OCI-LY1 (cell line): ENCODE results near the gene TLK1.

Experiments
- H2AFZ ChIP-seq: fragments of 200-600 bp; sonication (generic), shearing (Covaris generic); 2 replicates; pipeline ENCODE4 v1.6.0; 2014; ENCODE audit warnings: antibody characterized with exemption, mild to moderate bottlenecking, low read length
- H3F3A ChIP-seq: fragments of 200-600 bp; sonication (generic), shearing (Covaris generic); 2 replicates; pipeline ENCODE4 v1.6.0; 2014; ENCODE audit warnings: mild to moderate bottlenecking, antibody characterized with exemption, low read length, moderate library complexity; ENCODE audit not compliant: insufficient read depth
- H3K27ac ChIP-seq: fragments of 200-600 bp; sonication (generic); 2 replicates; pipeline ENCODE4 v1.5.1; 2014; ENCODE audit warnings: low read length, mixed run types, mild to moderate bottlenecking, low read depth; ENCODE audit not compliant: poor library complexity, severe bottlenecking
- H3K27me3 ChIP-seq: fragments of 200-600 bp; sonication (generic); 2 replicates; pipeline ENCODE4 v1.6.0; 2014; ENCODE audit warnings: antibody characterized with exemption, mild to moderate bottlenecking, low read length, moderate library complexity; ENCODE audit not compliant: insufficient read depth
- H3K36me3 ChIP-seq: fragments of 200-600 bp; sonication (generic); 2 replicates; pipeline ENCODE4 v1.6.1; 2014; ENCODE audit warnings: mild to moderate bottlenecking, antibody characterized with exemption, low read length, moderate library complexity, mixed read lengths; ENCODE audit not compliant: insufficient read depth
- H3K4me1 ChIP-seq: fragments of 200-600 bp; sonication (generic); 2 replicates; pipeline ENCODE4 v1.5.1; 2014; ENCODE audit warnings: mild to moderate bottlenecking, low read length, moderate library complexity; ENCODE audit not compliant: insufficient read depth, severe bottlenecking
- H3K4me2 ChIP-seq: fragments of 200-600 bp; sonication (generic), shearing (Covaris generic); 2 replicates; pipeline ENCODE4 v1.6.1; 2014; ENCODE audit warnings: low read length
- H3K4me3 ChIP-seq: fragments of 200-600 bp; sonication (generic); 2 replicates; pipeline ENCODE4 v1.5.1; 2014; ENCODE audit warnings: low read length, low read depth, mild to moderate bottlenecking, mixed read lengths; ENCODE audit not compliant: poor library complexity, severe bottlenecking
- H3K79me2 ChIP-seq: fragments of 200-600 bp; shearing (Covaris generic); 2 replicates; pipeline ENCODE4 v1.6.1; 2016; ENCODE audit warnings: mixed run types, low read length, mixed read lengths; ENCODE audit not compliant: insufficient read depth
- H3K9ac ChIP-seq: fragments of 200-600 bp; sonication (generic), shearing (Covaris generic); 2 replicates; pipeline ENCODE4 v1.6.1; 2014; ENCODE audit warnings: mild to moderate bottlenecking, low read length, mixed read lengths
- H3K9me2 ChIP-seq: fragments of 200-600 bp; sonication (generic), shearing (Covaris generic); 2 replicates; pipeline ENCODE4 v1.6.1; 2014; ENCODE audit warnings: low read depth, mild to moderate bottlenecking, low read length, mixed read lengths
- H3K9me3 ChIP-seq: fragments of 200-600 bp; shearing (Covaris generic); 2 replicates; pipeline ENCODE4 v1.6.1; 2014; ENCODE audit warnings: low read length, mixed read lengths
- H4K20me1 ChIP-seq: fragments of 200-600 bp; sonication (generic), shearing (Covaris generic); 2 replicates; pipeline ENCODE4 v1.6.0; 2016; ENCODE audit warnings: mild to moderate bottlenecking, low read length; ENCODE audit not compliant: insufficient read depth
- EZH2 ChIP-seq: fragments of 200-600 bp; sonication (generic), shearing (Covaris generic); IDR thresholded peaks from 2 replicates; pipeline ENCODE4 v1.8.0; 2017; ENCODE audit warnings: borderline replicate concordance, mixed run types, mild to moderate bottlenecking, antibody characterized with exemption, low read length, moderate library complexity, mixed read lengths
- TF ChIP-seq, protein P1 (sequence below): fragments of 200-600 bp; sonication (generic), shearing (Covaris generic); IDR thresholded peaks from 2 replicates; pipeline ENCODE4 v1.5.1; 2017; ENCODE audit warnings: mild to moderate bottlenecking, antibody characterized with exemption, low read length, moderate library complexity, mixed read lengths

The TLK1 gene

DNA sequence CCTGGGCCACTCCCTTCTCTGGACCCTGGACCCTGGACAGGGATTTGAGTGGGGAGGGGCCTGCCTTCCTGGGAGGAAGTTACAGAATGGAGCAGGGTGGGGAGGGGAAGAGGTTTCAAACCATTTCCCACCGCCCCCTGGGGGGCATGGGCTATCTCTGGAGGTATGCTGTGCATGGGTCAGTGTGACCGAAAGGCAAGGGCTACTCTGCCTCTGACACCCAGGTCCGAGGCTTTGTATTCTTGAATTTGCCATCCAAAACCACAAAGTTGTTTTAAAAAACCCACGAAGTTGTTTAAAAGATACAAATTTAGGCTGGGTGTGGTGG lies 184.8 kb downstream of the TLK1 start:
- TF ChIP-seq, protein P1, sequence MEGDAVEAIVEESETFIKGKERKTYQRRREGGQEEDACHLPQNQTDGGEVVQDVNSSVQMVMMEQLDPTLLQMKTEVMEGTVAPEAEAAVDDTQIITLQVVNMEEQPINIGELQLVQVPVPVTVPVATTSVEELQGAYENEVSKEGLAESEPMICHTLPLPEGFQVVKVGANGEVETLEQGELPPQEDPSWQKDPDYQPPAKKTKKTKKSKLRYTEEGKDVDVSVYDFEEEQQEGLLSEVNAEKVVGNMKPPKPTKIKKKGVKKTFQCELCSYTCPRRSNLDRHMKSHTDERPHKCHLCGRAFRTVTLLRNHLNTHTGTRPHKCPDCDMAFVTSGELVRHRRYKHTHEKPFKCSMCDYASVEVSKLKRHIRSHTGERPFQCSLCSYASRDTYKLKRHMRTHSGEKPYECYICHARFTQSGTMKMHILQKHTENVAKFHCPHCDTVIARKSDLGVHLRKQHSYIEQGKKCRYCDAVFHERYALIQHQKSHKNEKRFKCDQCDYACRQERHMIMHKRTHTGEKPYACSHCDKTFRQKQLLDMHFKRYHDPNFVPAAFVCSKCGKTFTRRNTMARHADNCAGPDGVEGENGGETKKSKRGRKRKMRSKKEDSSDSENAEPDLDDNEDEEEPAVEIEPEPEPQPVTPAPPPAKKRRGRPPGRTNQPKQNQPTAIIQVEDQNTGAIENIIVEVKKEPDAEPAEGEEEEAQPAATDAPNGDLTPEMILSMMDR, result no peak
- TF ChIP-seq EZH2, result no peak
- Histone ChIP-seq H3K9me3 (no peaks in the 10 kb centered on the region), H3K79me2 (no peaks in the 10 kb centered on the region), H2AFZ (no peak overlapping the region), H4K20me1 (no peaks in the 10 kb centered on the region), H3K4me3 (no peak overlapping the region), H3K27ac (no peak overlapping the region), H3K4me1 (peaks cover 25% of the 10 kb centered on the region), H3F3A (0 out of 2 replicates have a peak, but pooled peaks cover 3% of the 10 kb centered on the region), H3K36me3 (no peaks in the 10 kb centered on the region), H3K4me2 (no peak overlapping the region), H3K27me3 (no peaks in the 10 kb centered on the region), H3K9me2 (no peaks in the 10 kb centered on the region), H3K9ac (no peak overlapping the region)

DNA sequence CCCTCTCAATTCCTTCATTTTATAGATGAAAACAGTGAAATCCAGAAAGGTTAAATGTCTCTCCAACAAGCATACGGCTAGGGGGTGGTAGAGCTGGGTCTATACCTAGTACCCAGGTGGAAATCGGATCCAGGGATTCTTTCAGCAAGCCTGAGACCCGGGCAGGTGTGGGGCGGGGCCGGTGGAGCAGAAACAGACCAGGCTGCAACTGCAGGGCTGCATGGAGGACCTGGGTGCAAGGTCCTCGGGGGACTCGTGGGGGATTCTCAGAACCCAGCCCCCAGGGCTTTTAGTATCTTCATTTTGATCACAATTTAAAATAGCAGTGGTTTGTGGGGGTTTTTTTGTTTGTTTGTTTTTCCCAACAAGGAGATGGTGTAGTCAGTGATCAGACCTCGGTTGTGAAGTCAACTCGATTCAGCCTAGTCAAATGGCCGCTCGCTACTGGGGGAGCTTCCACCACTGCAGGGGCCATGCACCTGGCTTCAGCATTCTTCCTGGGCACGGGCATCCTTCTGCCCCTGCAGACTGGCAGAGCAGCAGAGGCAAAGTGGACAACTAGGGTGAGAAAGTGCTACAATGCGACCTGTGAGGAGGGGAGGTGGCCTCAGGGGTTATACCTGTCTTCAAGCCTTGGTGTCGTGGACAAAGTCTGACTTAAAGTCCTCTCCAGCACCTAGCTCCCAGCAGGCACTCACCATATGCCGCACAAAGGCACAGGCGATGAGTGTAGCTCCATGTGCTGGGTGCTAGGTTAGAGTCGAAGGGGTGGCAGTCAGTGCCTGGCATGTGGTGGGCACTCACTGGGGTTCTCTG lies 185.4 kb downstream of the TLK1 start:
- no peak overlapping the region for H3K9ac ChIP-seq
- H3K27me3 ChIP-seq, result no peaks in the 10 kb centered on the region
- H3K79me2 ChIP-seq, result no peaks in the 10 kb centered on the region
- no peak overlapping the region for H3K4me2 ChIP-seq
- H4K20me1 ChIP-seq, result no peaks in the 10 kb centered on the region
- H2AFZ ChIP-seq, result no peak overlapping the region
- TF ChIP-seq, protein P1, result no peak
- TF ChIP-seq EZH2, result no peak
- no peaks in the 10 kb centered on the region for H3K9me2 ChIP-seq
- H3K27ac ChIP-seq, result no peak overlapping the region
- H3K4me1 ChIP-seq, result peaks cover 25% of the 10 kb centered on the region
- H3K4me3 ChIP-seq, result no peak overlapping the region
- H3F3A ChIP-seq, result 0 out of 2 replicates have a peak, but pooled peaks cover 3% of the 10 kb centered on the region
- no peaks in the 10 kb centered on the region for H3K36me3 ChIP-seq
- H3K9me3 ChIP-seq, result no peaks in the 10 kb centered on the region

DNA sequence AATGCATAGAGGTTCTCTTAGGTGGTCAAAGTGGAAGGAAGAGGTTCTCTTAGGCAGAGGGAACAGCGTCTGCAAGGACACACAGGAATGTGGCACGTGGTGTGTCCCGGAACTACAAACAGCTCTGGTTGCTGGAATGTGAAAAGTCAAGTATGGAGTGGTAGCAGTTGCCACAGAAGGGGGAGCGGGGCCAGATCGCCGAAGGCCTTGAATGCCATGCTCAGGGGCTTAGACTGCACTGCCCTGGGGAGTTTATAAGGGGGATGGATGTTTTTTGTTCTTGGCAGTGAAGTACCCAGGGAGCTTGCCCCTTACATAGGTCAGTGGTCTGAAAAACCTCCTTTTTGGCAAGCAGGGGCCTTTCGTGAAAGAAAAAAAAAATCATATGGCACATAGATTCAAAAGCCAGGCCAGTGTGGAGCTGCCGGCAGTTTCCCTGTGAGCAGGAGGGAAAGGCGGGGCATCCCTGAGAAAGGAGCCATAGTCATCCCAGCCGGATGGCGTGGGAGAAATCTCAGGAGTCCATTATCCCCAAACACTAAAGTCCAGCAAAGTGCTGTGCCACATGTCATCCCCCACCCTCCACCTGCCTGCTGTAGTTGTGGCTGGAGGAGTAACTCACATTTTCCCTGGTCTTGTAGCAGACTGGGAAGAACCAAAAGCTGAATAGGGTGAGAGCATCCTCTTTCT lies 186.2 kb downstream of the TLK1 start:
- Histone ChIP-seq H3K4me2 (peak overlapping the region; percentile 91), H3K36me3 (no peaks in the 10 kb centered on the region), H3K4me3 (peak overlapping the region; percentile 75), H3K4me1 (peaks cover 32% of the 10 kb centered on the region), H3K9me2 (no peaks in the 10 kb centered on the region), H3K9ac (peak overlapping the region; percentile 87), H3K9me3 (no peaks in the 10 kb centered on the region), H3F3A (0 out of 2 replicates have a peak, but pooled peaks cover 3% of the 10 kb centered on the region), H4K20me1 (no peaks in the 10 kb centered on the region), H2AFZ (peak overlapping the region; percentile 83; the same call in 1 of the 2 replicates), H3K27me3 (no peaks in the 10 kb centered on the region), H3K79me2 (no peaks in the 10 kb centered on the region), H3K27ac (no peak overlapping the region)
- TF ChIP-seq EZH2, result no peak
- TF ChIP-seq, protein P1, result no peak
